Astrocyte (in vitro differentiated cells and primary cell): ENCODE data around the gene PRF1. TPM values are rescaled to one million over a fixed set of nuclear protein-coding genes. Genes with fewer than 3 reads are reported as not detected.

Experiments
- DNase-seq: peaks from one replicate; pipeline ENCODE4 v3.0.0-alpha.2; 2010; ENCODE audit warnings: low read depth
- FAIRE-seq: peaks from 2 replicates; lab custom pipeline; 2011; peaks lifted over from hg19 to GRCh38; lab: Jason Lieb, UNC
- H2AFZ ChIP-seq: 2 replicates; pipeline ENCODE4 v1.6.0; 2012; ENCODE audit warnings: low read depth, low read length, inconsistent platforms
- H3K27ac ChIP-seq: 2 replicates; pipeline ENCODE4 v1.5.1; 2011; ENCODE audit warnings: low read depth, low read length, inconsistent platforms
- H3K27me3 ChIP-seq: 2 replicates; pipeline ENCODE4 v1.6.0; 2011; ENCODE audit warnings: low read length, inconsistent platforms; ENCODE audit not compliant: insufficient read depth
- H3K36me3 ChIP-seq: 2 replicates; pipeline ENCODE4 v1.5.1; 2011; ENCODE audit warnings: low read length, inconsistent platforms; ENCODE audit not compliant: insufficient read depth
- H3K4me1 ChIP-seq: 2 replicates; pipeline ENCODE4 v1.5.1; 2011; ENCODE audit warnings: low read length, inconsistent platforms; ENCODE audit not compliant: insufficient read depth
- H3K4me2 ChIP-seq: 2 replicates; pipeline ENCODE4 v1.6.0; 2012; ENCODE audit warnings: low read length, inconsistent platforms
- H3K4me3 ChIP-seq: 2 replicates; pipeline ENCODE4 v1.5.1; 2011; ENCODE audit warnings: low read depth, mild to moderate bottlenecking, low read length, inconsistent platforms; ENCODE audit not compliant: insufficient read depth
- H3K79me2 ChIP-seq: 2 replicates; pipeline ENCODE4 v1.6.0; 2012; ENCODE audit warnings: mild to moderate bottlenecking, low read length, inconsistent platforms; ENCODE audit not compliant: insufficient read depth
- H3K9ac ChIP-seq: 2 replicates; pipeline ENCODE4 v1.6.0; 2012; ENCODE audit warnings: mild to moderate bottlenecking, low read length, inconsistent platforms
- H3K9me3 ChIP-seq: 2 replicates; pipeline ENCODE4 v1.5.1; 2012; ENCODE audit warnings: low read depth, mild to moderate bottlenecking, low read length, inconsistent platforms; ENCODE audit not compliant: insufficient read depth
- H4K20me1 ChIP-seq: 2 replicates; pipeline ENCODE4 v1.6.0; 2012; ENCODE audit warnings: low read length, inconsistent platforms; ENCODE audit not compliant: insufficient read depth
- H3K27ac Mint-ChIP-seq: one replicate; pipeline ENCODE4 v1.8.0; 2021; ENCODE audit warnings: mild to moderate bottlenecking, mixed read lengths; ENCODE audit not compliant: unreplicated experiment
- H3K27me3 Mint-ChIP-seq: one replicate; pipeline ENCODE4 v1.8.0; 2021; ENCODE audit warnings: low read depth, mixed read lengths; ENCODE audit not compliant: unreplicated experiment
- H3K36me3 Mint-ChIP-seq: one replicate; pipeline ENCODE4 v1.8.0; 2021; ENCODE audit warnings: low read depth, mixed read lengths; ENCODE audit not compliant: unreplicated experiment
- H3K4me1 Mint-ChIP-seq: one replicate; pipeline ENCODE4 v1.8.0; 2021; ENCODE audit warnings: low read depth, mixed read lengths; ENCODE audit not compliant: unreplicated experiment
- H3K4me3 Mint-ChIP-seq: one replicate; pipeline ENCODE4 v1.8.0; 2021; ENCODE audit warnings: mild to moderate bottlenecking, moderate library complexity, mixed read lengths; ENCODE audit not compliant: unreplicated experiment
- H3K9me3 Mint-ChIP-seq: one replicate; pipeline ENCODE4 v1.8.0; 2021; ENCODE audit warnings: mild to moderate bottlenecking, mixed read lengths; ENCODE audit not compliant: unreplicated experiment
- CTCF ChIP-seq: IDR thresholded peaks from 2 replicates; pipeline ENCODE4 v1.5.1; 2011; ENCODE audit warnings: low read depth, mild to moderate bottlenecking, inconsistent platforms, low read length, moderate library complexity; ENCODE audit not compliant: insufficient read depth
- EZH2 ChIP-seq: IDR thresholded peaks from 2 replicates; pipeline ENCODE4 v1.6.1; 2012; ENCODE audit warnings: mild to moderate bottlenecking, low read length, inconsistent platforms; ENCODE audit not compliant: insufficient read depth
- total RNA-seq: library from RNA; stranded (reverse); gene quantifications from 2 replicates; pipeline ENCODE4 v1.2.1, GENCODE V29; 2021

Gene PRF1
- total RNA-seq, 1 donor from 2014 or later = 0.16 TPM

- Mint-ChIP-seq H3K27me3 (peaks cover 58% of the 10 kb centered on the region), H3K27ac (no peak overlapping the region), H3K9me3 (no peaks in the 10 kb centered on the region), H3K4me1 (peaks cover 2% of the 10 kb centered on the region), H3K36me3 (peaks cover 2% of the 10 kb centered on the region), H3K4me3 (no peak overlapping the region)
- Histone ChIP-seq H3K79me2 (no peaks in the 10 kb centered on the region), H2AFZ (no peak overlapping the region), H4K20me1 (no peaks in the 10 kb centered on the region), H3K4me2 (no peak overlapping the region), H3K4me1 (peaks cover 2% of the 10 kb centered on the region), H3K27ac (no peak overlapping the region), H3K9ac (no peak overlapping the region), H3K36me3 (no peaks in the 10 kb centered on the region), H3K9me3 (no peaks in the 10 kb centered on the region), H3K27me3 (peaks cover 4% of the 10 kb centered on the region), H3K4me3 (no peak overlapping the region)
- DNase-seq (no peak), FAIRE-seq (no peak)
- TF ChIP-seq EZH2 (no peak), CTCF (no peak)
These were observed 37.6 kb downstream of the PRF1 start for GRCh38 chr10:70564901-70565351.

- Mint-ChIP-seq H3K9me3 (no peaks in the 10 kb centered on the region), H3K36me3 (peaks cover 2% of the 10 kb centered on the region), H3K4me1 (peaks cover 6% of the 10 kb centered on the region), H3K27ac (no peak overlapping the region), H3K4me3 (no peak overlapping the region), H3K27me3 (peaks cover 55% of the 10 kb centered on the region)
- Histone ChIP-seq H2AFZ (no peak overlapping the region), H4K20me1 (no peaks in the 10 kb centered on the region), H3K4me2 (no peak overlapping the region), H3K79me2 (no peaks in the 10 kb centered on the region), H3K4me3 (no peak overlapping the region), H3K9me3 (no peaks in the 10 kb centered on the region), H3K27me3 (peaks cover 4% of the 10 kb centered on the region), H3K27ac (no peak overlapping the region), H3K9ac (no peak overlapping the region), H3K4me1 (peaks cover 8% of the 10 kb centered on the region), H3K36me3 (no peaks in the 10 kb centered on the region)
- TF ChIP-seq CTCF = no peak
- no peak for TF ChIP-seq EZH2
- no peak for DNase-seq
- FAIRE-seq = no peak
These were observed 38.3 kb downstream of the PRF1 start for GRCh38 chr10:70564113-70564725.

GRCh38 chr10:70563230-70563629, 39.3 kb downstream of the PRF1 start:
- DNase-seq (no peak), FAIRE-seq (no peak)
- Histone ChIP-seq H3K27me3 (peaks cover 4% of the 10 kb centered on the region), H3K9ac (no peak overlapping the region), H3K27ac (no peak overlapping the region), H4K20me1 (no peaks in the 10 kb centered on the region), H3K36me3 (no peaks in the 10 kb centered on the region), H3K4me2 (no peak overlapping the region), H3K4me1 (peaks cover 13% of the 10 kb centered on the region), H3K79me2 (no peaks in the 10 kb centered on the region), H2AFZ (no peak overlapping the region), H3K4me3 (no peak overlapping the region), H3K9me3 (no peaks in the 10 kb centered on the region)
- H3K4me3 Mint-ChIP-seq = no peak overlapping the region
- H3K36me3 Mint-ChIP-seq = peaks cover 2% of the 10 kb centered on the region
- TF ChIP-seq EZH2 (no peak), CTCF (no peak)
- no peaks in the 10 kb centered on the region for H3K9me3 Mint-ChIP-seq
- H3K4me1 Mint-ChIP-seq = peaks cover 16% of the 10 kb centered on the region
- peaks cover 52% of the 10 kb centered on the region for H3K27me3 Mint-ChIP-seq
- no peak overlapping the region for H3K27ac Mint-ChIP-seq
